Astrocyte (in vitro differentiated cells and primary cell): ENCODE data around the gene CNTN1. TPM values are rescaled to one million over a fixed set of nuclear protein-coding genes. Genes with fewer than 3 reads are reported as not detected.

Source experiments
- DNase-seq: peaks from one replicate; pipeline ENCODE4 v3.0.0-alpha.2; 2010; ENCODE audit warnings: low read depth
- FAIRE-seq: peaks from 2 replicates; lab custom pipeline; 2011; peaks lifted over from hg19 to GRCh38; lab: Jason Lieb, UNC
- H2AFZ ChIP-seq: 2 replicates; pipeline ENCODE4 v1.6.0; 2012; ENCODE audit warnings: low read depth, low read length, inconsistent platforms
- H3K27ac ChIP-seq: 2 replicates; pipeline ENCODE4 v1.5.1; 2011; ENCODE audit warnings: low read depth, low read length, inconsistent platforms
- H3K27me3 ChIP-seq: 2 replicates; pipeline ENCODE4 v1.6.0; 2011; ENCODE audit warnings: low read length, inconsistent platforms; ENCODE audit not compliant: insufficient read depth
- H3K36me3 ChIP-seq: 2 replicates; pipeline ENCODE4 v1.5.1; 2011; ENCODE audit warnings: low read length, inconsistent platforms; ENCODE audit not compliant: insufficient read depth
- H3K4me1 ChIP-seq: 2 replicates; pipeline ENCODE4 v1.5.1; 2011; ENCODE audit warnings: low read length, inconsistent platforms; ENCODE audit not compliant: insufficient read depth
- H3K4me2 ChIP-seq: 2 replicates; pipeline ENCODE4 v1.6.0; 2012; ENCODE audit warnings: low read length, inconsistent platforms
- H3K4me3 ChIP-seq: 2 replicates; pipeline ENCODE4 v1.5.1; 2011; ENCODE audit warnings: low read depth, mild to moderate bottlenecking, low read length, inconsistent platforms; ENCODE audit not compliant: insufficient read depth
- H3K79me2 ChIP-seq: 2 replicates; pipeline ENCODE4 v1.6.0; 2012; ENCODE audit warnings: mild to moderate bottlenecking, low read length, inconsistent platforms; ENCODE audit not compliant: insufficient read depth
- H3K9ac ChIP-seq: 2 replicates; pipeline ENCODE4 v1.6.0; 2012; ENCODE audit warnings: mild to moderate bottlenecking, low read length, inconsistent platforms
- H3K9me3 ChIP-seq: 2 replicates; pipeline ENCODE4 v1.5.1; 2012; ENCODE audit warnings: low read depth, mild to moderate bottlenecking, low read length, inconsistent platforms; ENCODE audit not compliant: insufficient read depth
- H4K20me1 ChIP-seq: 2 replicates; pipeline ENCODE4 v1.6.0; 2012; ENCODE audit warnings: low read length, inconsistent platforms; ENCODE audit not compliant: insufficient read depth
- H3K27ac Mint-ChIP-seq: one replicate; pipeline ENCODE4 v1.8.0; 2021; ENCODE audit warnings: mild to moderate bottlenecking, mixed read lengths; ENCODE audit not compliant: unreplicated experiment
- H3K27me3 Mint-ChIP-seq: one replicate; pipeline ENCODE4 v1.8.0; 2021; ENCODE audit warnings: low read depth, mixed read lengths; ENCODE audit not compliant: unreplicated experiment
- H3K36me3 Mint-ChIP-seq: one replicate; pipeline ENCODE4 v1.8.0; 2021; ENCODE audit warnings: low read depth, mixed read lengths; ENCODE audit not compliant: unreplicated experiment
- H3K4me1 Mint-ChIP-seq: one replicate; pipeline ENCODE4 v1.8.0; 2021; ENCODE audit warnings: low read depth, mixed read lengths; ENCODE audit not compliant: unreplicated experiment
- H3K4me3 Mint-ChIP-seq: one replicate; pipeline ENCODE4 v1.8.0; 2021; ENCODE audit warnings: mild to moderate bottlenecking, moderate library complexity, mixed read lengths; ENCODE audit not compliant: unreplicated experiment
- H3K9me3 Mint-ChIP-seq: one replicate; pipeline ENCODE4 v1.8.0; 2021; ENCODE audit warnings: mild to moderate bottlenecking, mixed read lengths; ENCODE audit not compliant: unreplicated experiment
- EZH2 ChIP-seq: IDR thresholded peaks from 2 replicates; pipeline ENCODE4 v1.6.1; 2012; ENCODE audit warnings: mild to moderate bottlenecking, low read length, inconsistent platforms; ENCODE audit not compliant: insufficient read depth
- total RNA-seq: library from RNA; stranded (reverse); gene quantifications from 2 replicates; pipeline ENCODE4 v1.2.1, GENCODE V29; 2021
- TF ChIP-seq, protein P1 (sequence below): IDR thresholded peaks from 2 replicates; pipeline ENCODE4 v1.5.1; 2011; ENCODE audit warnings: low read depth, mild to moderate bottlenecking, inconsistent platforms, low read length, moderate library complexity; ENCODE audit not compliant: insufficient read depth

CNTN1 gene
- total RNA-seq, 1 donor from 2014 or later = 2.1 TPM

DNA sequence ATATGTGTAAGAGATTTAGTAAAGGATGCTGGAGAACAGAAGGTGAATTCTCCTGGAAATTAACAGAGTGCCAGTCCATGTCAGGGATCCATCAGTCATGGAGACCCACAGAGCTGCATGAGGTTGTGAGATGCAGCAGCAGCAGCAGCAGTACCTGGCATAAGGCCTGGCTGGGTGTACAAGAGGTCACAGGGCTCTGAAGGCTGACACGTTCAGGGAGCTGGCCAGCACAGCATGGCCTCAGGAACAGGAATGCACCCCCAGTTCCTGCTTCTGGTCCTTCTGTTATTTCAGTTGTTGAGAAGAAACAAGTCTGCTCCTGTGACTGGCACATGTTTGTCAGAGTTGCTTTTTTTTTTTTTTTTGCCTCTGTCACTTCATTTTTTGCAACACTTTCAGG, 210.8 kb downstream of the CNTN1 start:
- Histone ChIP-seq H3K27ac (no peak overlapping the region), H3K9me3 (no peaks in the 10 kb centered on the region), H2AFZ (no peak overlapping the region), H3K79me2 (no peaks in the 10 kb centered on the region), H3K27me3 (no peaks in the 10 kb centered on the region), H3K9ac (no peak overlapping the region), H4K20me1 (no peaks in the 10 kb centered on the region), H3K4me1 (no peaks in the 10 kb centered on the region), H3K4me3 (no peak overlapping the region), H3K4me2 (no peak overlapping the region), H3K36me3 (no peaks in the 10 kb centered on the region)
- FAIRE-seq = no peak
- peaks cover 4% of the 10 kb centered on the region for H3K4me1 Mint-ChIP-seq
- no peak for TF ChIP-seq EZH2
- TF ChIP-seq, protein P1, sequence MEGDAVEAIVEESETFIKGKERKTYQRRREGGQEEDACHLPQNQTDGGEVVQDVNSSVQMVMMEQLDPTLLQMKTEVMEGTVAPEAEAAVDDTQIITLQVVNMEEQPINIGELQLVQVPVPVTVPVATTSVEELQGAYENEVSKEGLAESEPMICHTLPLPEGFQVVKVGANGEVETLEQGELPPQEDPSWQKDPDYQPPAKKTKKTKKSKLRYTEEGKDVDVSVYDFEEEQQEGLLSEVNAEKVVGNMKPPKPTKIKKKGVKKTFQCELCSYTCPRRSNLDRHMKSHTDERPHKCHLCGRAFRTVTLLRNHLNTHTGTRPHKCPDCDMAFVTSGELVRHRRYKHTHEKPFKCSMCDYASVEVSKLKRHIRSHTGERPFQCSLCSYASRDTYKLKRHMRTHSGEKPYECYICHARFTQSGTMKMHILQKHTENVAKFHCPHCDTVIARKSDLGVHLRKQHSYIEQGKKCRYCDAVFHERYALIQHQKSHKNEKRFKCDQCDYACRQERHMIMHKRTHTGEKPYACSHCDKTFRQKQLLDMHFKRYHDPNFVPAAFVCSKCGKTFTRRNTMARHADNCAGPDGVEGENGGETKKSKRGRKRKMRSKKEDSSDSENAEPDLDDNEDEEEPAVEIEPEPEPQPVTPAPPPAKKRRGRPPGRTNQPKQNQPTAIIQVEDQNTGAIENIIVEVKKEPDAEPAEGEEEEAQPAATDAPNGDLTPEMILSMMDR = no peak
- no peak overlapping the region for H3K4me3 Mint-ChIP-seq
- H3K27me3 Mint-ChIP-seq = no peaks in the 10 kb centered on the region
- H3K9me3 Mint-ChIP-seq = no peaks in the 10 kb centered on the region
- no peaks in the 10 kb centered on the region for H3K36me3 Mint-ChIP-seq
- DNase-seq = no peak
- no peak overlapping the region for H3K27ac Mint-ChIP-seq

DNA sequence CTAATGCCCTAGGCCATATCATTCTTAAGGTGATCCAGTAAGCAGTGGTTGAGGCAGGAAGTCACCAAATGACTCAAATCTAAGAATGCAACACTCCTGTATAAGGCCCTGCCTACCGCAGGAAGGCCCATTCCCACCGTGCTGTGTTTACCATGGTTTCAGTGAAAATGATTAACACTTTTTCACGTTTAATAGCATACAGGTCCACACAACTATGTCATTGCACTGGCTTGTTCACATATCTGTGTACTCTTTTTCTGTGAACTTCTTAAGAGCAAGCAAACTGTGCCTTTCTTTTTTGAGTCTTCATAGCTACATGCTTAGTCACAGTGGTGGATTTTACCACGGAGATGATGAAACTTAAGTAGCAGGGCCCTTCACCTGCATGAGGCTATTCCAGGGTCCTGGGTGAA, 214.9 kb downstream of the CNTN1 start:
- FAIRE-seq (peak; percentile 13), DNase-seq (peak; percentile 36)
- H3K4me1 Mint-ChIP-seq = peaks cover 4% of the 10 kb centered on the region
- TF ChIP-seq EZH2 = no peak
- peak overlapping the region; percentile 96 for H3K27ac Mint-ChIP-seq
- no peak overlapping the region for H3K4me2 ChIP-seq
- H3K4me1 ChIP-seq = no peaks in the 10 kb centered on the region
- H3K79me2 ChIP-seq = no peaks in the 10 kb centered on the region
- no peaks in the 10 kb centered on the region for H3K9me3 Mint-ChIP-seq
- H3K27me3 ChIP-seq = no peaks in the 10 kb centered on the region
- no peaks in the 10 kb centered on the region for H3K36me3 Mint-ChIP-seq
- no peak overlapping the region for H3K9ac ChIP-seq
- H3K9me3 ChIP-seq = no peaks in the 10 kb centered on the region
- H3K27ac ChIP-seq = no peak overlapping the region
- H4K20me1 ChIP-seq = no peaks in the 10 kb centered on the region
- H3K27me3 Mint-ChIP-seq = no peaks in the 10 kb centered on the region
- no peaks in the 10 kb centered on the region for H3K36me3 ChIP-seq
- H3K4me3 ChIP-seq = no peak overlapping the region
- H3K4me3 Mint-ChIP-seq = no peak overlapping the region
- H2AFZ ChIP-seq = no peak overlapping the region

DNA sequence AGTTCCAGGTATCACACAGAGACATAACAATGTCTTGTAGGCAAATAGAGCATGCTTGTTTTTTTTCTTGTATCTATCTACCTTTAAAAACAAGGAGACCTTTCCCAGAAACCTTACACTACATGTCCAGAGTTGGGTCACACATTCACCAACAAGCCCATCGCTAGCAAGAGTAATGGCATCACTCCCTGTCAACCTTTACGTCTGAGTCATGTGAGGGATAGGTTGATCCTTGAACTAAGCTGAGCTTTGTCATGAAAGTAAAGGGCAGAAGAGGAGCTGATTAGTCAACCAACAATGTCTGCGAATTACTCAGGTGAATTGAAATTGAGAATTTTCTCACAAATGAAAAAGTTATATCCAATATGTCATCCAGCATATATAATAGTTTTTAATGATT, 219.4 kb downstream of the CNTN1 start:
- no peak for TF ChIP-seq EZH2
- TF ChIP-seq, protein P1 = no peak
- H3K27me3 Mint-ChIP-seq = no peaks in the 10 kb centered on the region
- H3K27ac Mint-ChIP-seq = no peak overlapping the region
- Histone ChIP-seq H3K9me3 (no peaks in the 10 kb centered on the region), H3K79me2 (no peaks in the 10 kb centered on the region), H4K20me1 (no peaks in the 10 kb centered on the region), H3K9ac (no peak overlapping the region), H3K4me1 (no peaks in the 10 kb centered on the region), H3K27me3 (no peaks in the 10 kb centered on the region), H3K4me2 (no peak overlapping the region), H3K36me3 (no peaks in the 10 kb centered on the region), H2AFZ (no peak overlapping the region), H3K4me3 (no peak overlapping the region), H3K27ac (no peak overlapping the region)
- no peaks in the 10 kb centered on the region for H3K36me3 Mint-ChIP-seq
- DNase-seq (no peak), FAIRE-seq (no peak)
- peaks cover 4% of the 10 kb centered on the region for H3K4me1 Mint-ChIP-seq
- no peak overlapping the region for H3K4me3 Mint-ChIP-seq
- no peaks in the 10 kb centered on the region for H3K9me3 Mint-ChIP-seq
